Activated naive CD8-positive, alpha-beta T cell treated with anti-CD3 and anti-CD28 coated beads, Interleukin-2, amount 50 U/mL, for 24 hours (primary cell): ENCODE results near the gene POLR2H.

Experiments
- ATAC-seq: fragments of 150-1000 bp; cut with Tn5 transposase; one replicate; pipeline ENCODE4 v1.10.0; 2021
- DNase-seq: peaks from one replicate; pipeline ENCODE4 v3.0.0; 2021
- H3K27ac Mint-ChIP-seq: one replicate; pipeline ENCODE4 v1.8.0; 2021; ENCODE audit warnings: mild to moderate bottlenecking, mixed read lengths
- H3K27me3 Mint-ChIP-seq: one replicate; pipeline ENCODE4 v1.8.0; 2021; ENCODE audit warnings: mixed read lengths
- H3K36me3 Mint-ChIP-seq: one replicate; pipeline ENCODE4 v1.8.0; 2021; ENCODE audit warnings: low read depth, mixed read lengths
- H3K4me1 Mint-ChIP-seq: one replicate; pipeline ENCODE4 v1.8.0; 2021; ENCODE audit warnings: mixed read lengths
- H3K4me3 Mint-ChIP-seq: one replicate; pipeline ENCODE4 v1.8.0; 2021; ENCODE audit warnings: mild to moderate bottlenecking, moderate library complexity, mixed read lengths
- H3K9me3 Mint-ChIP-seq: one replicate; pipeline ENCODE4 v1.8.0; 2021; ENCODE audit warnings: mixed read lengths

Gene POLR2H

DNA sequence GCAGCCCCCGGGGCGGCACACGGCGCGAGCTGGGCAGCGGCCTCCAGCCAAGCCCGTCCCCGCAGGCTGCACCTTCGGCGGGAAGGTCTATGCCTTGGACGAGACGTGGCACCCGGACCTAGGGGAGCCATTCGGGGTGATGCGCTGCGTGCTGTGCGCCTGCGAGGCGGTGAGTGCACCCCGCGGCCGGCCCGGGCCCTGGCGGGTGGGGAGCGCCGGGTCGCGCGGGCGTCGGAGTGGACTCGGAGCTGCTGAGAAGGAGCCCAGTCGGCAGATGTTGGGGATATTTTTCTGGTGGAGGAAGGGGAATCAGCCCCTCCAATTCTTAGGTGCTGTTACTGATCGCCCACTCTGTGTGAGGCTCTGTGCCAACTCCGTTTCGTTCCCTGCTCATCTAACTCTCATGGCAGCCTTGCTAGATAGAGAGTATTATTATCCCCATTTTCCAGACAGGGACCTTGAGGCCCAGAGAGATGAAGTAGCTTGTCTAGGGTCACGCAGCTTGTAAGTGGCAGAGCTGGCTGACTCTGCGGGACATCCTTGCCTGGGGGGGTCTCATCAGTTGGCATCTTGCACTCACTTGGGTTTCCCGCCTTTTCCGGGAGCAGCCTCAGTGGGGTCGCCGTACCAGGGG lies 19.2 kb downstream of the POLR2H start:
- Mint-ChIP-seq H3K4me3 (peak overlapping the region; percentile 56), H3K27me3 (peaks cover 56% of the 10 kb centered on the region), H3K27ac (no peak overlapping the region), H3K36me3 (no peaks in the 10 kb centered on the region), H3K4me1 (peaks cover 6% of the 10 kb centered on the region), H3K9me3 (no peaks in the 10 kb centered on the region)
- ATAC-seq (no peak), DNase-seq (no peak)

DNA sequence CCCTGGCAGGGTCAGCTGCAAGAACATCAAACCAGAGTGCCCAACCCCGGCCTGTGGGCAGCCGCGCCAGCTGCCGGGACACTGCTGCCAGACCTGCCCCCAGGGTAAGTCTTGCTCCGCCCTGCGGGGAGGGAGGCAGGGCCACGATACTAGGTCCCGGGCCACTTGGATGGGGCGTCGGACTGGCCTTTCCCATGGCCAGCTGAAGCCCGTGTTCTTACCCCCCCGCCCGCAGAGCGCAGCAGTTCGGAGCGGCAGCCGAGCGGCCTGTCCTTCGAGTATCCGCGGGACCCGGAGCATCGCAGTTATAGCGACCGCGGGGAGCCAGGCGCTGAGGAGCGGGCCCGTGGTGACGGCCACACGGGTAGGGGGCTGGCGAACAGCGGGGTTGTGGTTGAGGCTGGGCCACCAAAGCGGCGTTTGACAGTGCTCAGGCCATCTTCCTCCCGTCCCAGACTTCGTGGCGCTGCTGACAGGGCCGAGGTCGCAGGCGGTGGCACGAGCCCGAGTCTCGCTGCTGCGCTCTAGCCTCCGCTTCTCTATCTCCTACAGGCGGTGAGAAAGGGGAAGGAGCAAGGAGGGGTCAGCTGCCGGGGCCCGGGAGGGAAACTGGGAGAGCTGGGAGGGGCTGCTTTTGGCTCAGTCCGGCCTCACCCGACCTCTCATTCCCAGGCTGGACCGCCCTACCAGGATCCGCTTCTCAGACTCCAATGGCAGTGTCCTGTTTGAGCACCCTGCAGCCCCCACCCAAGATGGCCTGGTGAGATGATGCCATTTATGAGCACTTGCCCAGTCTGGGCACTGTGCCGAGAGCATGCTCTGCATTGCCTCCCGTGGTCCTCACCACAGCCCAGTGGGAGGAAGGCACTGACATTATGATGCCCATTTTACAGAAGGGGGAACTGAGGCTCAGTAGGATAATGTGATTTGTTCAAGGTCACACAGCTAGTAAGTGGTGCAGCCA lies 20.0 kb downstream of the POLR2H start:
- DNase-seq (no peak), ATAC-seq (no peak)
- Mint-ChIP-seq H3K36me3 (no peaks in the 10 kb centered on the region), H3K4me1 (peaks cover 6% of the 10 kb centered on the region), H3K27me3 (peaks cover 54% of the 10 kb centered on the region), H3K27ac (no peak overlapping the region), H3K9me3 (no peaks in the 10 kb centered on the region), H3K4me3 (no peak overlapping the region)

DNA sequence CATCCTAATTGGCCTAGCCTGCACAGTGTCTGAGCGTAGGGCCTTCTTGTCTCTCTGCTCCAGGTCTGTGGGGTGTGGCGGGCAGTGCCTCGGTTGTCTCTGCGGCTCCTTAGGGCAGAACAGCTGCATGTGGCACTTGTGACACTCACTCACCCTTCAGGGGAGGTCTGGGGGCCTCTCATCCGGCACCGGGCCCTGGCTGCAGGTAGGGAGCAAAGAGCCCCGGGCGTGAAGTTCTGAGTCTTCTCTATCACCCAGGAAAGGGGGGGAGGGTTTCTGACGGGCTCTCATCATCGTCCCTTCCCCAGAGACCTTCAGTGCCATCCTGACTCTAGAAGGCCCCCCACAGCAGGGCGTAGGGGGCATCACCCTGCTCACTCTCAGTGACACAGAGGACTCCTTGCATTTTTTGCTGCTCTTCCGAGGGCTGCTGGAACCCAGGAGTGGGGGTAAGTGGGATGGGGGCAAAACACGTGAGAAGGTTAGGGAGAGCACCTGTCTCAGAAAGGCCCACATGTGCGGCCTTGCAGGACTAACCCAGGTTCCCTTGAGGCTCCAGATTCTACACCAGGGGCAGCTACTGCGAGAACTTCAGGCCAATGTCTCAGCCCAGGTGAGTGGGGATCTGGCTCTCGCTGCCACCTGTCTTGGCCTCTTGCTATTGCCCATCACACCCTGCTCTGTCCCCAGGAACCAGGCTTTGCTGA lies 21.0 kb downstream of the POLR2H start:
- Mint-ChIP-seq H3K4me3 (no peak overlapping the region), H3K36me3 (no peaks in the 10 kb centered on the region), H3K9me3 (no peaks in the 10 kb centered on the region), H3K4me1 (peaks cover 6% of the 10 kb centered on the region), H3K27ac (no peak overlapping the region), H3K27me3 (peaks cover 49% of the 10 kb centered on the region)
- DNase-seq (no peak), ATAC-seq (no peak)

DNA sequence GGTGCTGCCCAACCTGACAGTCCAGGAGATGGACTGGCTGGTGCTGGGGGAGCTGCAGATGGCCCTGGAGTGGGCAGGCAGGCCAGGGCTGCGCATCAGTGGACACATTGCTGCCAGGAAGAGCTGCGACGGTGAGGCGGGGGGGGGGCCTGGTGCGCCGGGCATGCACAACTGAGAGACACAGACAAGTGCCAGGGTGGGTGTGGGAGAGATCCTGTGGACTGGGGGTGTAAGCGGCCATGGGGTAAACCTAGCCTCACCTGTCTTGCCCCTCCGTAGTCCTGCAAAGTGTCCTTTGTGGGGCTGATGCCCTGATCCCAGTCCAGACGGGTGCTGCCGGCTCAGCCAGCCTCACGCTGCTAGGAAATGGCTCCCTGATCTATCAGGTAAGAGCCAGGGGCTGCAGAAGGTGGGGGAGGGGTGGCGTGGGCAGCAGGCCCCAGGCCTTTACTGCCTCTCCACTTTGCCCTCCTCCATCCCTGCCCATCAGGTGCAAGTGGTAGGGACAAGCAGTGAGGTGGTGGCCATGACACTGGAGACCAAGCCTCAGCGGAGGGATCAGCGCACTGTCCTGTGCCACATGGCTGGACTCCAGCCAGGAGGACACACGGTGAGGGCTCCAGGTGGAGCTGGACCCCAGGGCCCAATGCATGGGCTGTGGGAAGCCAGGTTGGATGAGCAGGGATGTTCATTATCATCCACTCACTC lies 21.7 kb downstream of the POLR2H start:
- Mint-ChIP-seq H3K36me3 (no peaks in the 10 kb centered on the region), H3K9me3 (no peaks in the 10 kb centered on the region), H3K4me3 (no peak overlapping the region), H3K4me1 (peaks cover 4% of the 10 kb centered on the region), H3K27me3 (peaks cover 45% of the 10 kb centered on the region), H3K27ac (no peak overlapping the region)
- ATAC-seq = no peak
- DNase-seq = no peak

DNA sequence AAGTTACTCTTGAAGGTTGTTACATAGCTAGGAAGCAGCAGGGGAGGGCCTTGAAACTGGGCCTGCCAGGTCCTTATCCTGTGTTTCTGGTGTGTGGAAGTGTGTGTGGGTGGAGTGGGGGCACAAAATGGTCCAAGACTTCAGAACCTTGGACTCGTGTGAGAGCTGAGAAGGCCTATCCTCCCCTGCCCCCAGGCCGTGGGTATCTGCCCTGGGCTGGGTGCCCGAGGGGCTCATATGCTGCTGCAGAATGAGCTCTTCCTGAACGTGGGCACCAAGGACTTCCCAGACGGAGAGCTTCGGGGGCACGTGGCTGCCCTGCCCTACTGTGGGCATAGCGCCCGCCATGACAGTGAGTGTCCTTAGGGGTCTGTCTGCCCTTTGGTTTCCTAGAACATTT lies 22.8 kb downstream of the POLR2H start:
- Mint-ChIP-seq H3K36me3 (no peaks in the 10 kb centered on the region), H3K4me3 (no peak overlapping the region), H3K9me3 (no peaks in the 10 kb centered on the region), H3K27me3 (peaks cover 38% of the 10 kb centered on the region), H3K27ac (no peak overlapping the region), H3K4me1 (peaks cover 2% of the 10 kb centered on the region)
- no peak for DNase-seq
- no peak for ATAC-seq

DNA sequence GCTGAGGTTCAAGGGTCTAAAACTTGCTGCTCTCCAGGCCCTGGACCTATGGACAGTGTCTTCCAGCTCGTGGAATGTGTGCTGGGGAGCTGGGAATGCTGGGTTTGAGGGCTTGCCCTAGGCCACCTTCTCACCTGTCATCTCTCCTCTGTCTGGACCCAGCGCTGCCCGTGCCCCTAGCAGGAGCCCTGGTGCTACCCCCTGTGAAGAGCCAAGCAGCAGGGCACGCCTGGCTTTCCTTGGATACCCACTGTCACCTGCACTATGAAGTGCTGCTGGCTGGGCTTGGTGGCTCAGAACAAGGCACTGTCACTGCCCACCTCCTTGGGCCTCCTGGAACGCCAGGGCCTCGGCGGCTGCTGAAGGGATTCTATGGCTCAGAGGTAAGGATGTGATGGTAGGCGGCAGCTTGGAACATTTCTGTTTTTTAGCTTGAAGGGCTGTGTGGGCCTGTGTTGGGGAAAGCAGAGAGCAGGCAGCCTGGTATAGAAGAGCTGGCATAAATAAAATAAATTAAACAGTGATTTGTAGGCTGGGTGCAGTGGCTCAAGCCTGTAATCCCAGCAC lies 23.4 kb downstream of the POLR2H start:
- no peak for DNase-seq
- peaks cover 39% of the 10 kb centered on the region for H3K27me3 Mint-ChIP-seq

DNA sequence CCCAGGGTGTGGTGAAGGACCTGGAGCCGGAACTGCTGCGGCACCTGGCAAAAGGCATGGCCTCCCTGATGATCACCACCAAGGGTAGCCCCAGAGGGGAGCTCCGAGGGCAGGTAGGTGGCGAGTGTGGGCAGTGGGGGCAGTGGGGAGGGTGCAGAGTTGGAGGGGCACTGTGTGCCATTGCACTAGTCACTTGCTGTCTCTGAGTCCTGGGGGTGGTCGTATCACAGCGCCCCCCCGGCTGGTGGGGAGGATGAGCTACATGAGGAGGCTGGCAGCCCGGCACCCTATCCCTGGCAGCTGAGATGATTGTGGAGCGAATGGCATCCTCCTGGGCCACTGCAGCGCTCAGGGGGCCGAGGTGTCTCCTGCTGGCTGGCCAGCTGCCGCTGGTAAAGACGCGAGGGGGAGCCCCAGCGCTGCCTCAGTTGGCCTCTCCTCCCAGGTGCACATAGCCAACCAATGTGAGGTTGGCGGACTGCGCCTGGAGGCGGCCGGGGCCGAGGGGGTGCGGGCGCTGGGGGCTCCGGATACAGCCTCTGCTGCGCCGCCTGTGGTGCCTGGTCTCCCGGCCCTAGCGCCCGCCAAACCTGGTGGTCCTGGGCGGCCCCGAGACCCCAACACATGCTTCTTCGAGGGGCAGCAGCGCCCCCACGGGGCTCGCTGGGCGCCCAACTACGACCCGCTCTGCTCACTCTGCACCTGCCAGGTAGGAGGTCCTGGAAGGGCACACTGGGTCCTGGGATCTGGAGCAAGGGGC lies 24.7 kb downstream of the POLR2H start:
- no peak overlapping the region for H3K4me3 Mint-ChIP-seq
- no peaks in the 10 kb centered on the region for H3K36me3 Mint-ChIP-seq
- H3K27me3 Mint-ChIP-seq = peaks cover 36% of the 10 kb centered on the region
- no peak for ATAC-seq
- no peaks in the 10 kb centered on the region for H3K4me1 Mint-ChIP-seq
- H3K27ac Mint-ChIP-seq = no peak overlapping the region
- no peak for DNase-seq
- H3K9me3 Mint-ChIP-seq = no peaks in the 10 kb centered on the region

More for the DNA sequence above, 23.4 kb downstream of the POLR2H start:
- Mint-ChIP-seq H3K4me3 (no peak overlapping the region), H3K4me1 (peaks cover 2% of the 10 kb centered on the region), H3K9me3 (no peaks in the 10 kb centered on the region), H3K36me3 (no peaks in the 10 kb centered on the region), H3K27ac (no peak overlapping the region)
- ATAC-seq = no peak

DNA sequence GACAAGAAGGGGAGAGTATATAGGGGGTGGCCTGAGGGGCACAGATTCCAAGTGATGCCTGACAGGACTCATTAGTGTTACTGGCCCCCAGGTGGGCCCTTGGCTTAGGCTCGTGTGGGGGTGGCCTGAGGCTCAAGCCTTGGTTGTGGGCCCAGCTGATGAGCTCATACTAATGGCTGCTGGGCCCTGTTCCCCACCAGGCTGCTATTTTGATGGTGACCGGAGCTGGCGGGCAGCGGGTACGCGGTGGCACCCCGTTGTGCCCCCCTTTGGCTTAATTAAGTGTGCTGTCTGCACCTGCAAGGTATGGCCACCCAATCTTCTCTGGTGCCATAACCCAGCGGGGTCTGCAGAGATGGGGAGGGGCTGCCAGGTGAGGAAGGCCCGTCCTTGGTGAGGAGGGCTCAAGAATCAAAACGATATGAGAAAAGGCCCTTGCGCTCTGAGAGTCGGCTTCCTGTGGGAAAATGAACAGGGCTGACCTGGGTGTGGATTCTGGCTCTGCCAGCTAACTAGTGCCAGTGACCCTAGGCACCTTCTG lies 25.7 kb downstream of the POLR2H start:
- ATAC-seq = no peak

DNA sequence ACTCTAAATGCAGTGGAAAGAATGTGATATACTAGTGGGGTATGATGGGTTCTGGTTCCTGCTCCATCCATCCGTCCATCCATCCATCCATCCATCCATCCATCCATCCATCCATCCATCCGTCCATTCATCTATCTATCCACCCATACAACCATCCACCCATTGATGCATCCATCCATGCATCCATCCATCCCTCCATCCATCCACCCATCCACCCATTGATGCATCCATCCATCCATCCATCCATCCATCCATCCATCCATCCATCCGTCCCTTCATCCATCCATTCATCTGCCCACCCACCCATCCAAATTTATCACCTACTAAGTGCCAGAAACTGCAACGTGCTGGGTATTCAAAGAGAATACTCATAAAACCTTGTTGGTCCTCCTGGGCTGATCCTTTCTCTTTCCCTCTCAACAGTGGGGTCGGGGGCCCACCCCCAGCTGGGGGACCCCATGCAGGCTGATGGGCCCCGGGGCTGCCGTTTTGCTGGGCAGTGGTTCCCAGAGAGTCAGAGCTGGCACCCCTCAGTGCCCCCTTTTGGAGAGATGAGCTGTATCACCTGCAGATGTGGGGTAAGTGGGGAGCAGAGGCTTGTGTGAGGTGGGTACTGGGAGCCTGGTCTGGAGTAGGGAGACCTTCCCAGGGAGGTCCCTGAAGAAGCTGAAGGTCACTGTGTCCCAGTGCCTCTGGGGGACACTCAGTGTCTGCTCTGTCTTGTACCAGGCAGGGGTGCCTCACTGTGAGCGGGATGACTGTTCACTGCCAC lies 26.8 kb downstream of the POLR2H start:
- DNase-seq (no peak), ATAC-seq (no peak)
- no peaks in the 10 kb centered on the region for H3K4me1 Mint-ChIP-seq
- H3K9me3 Mint-ChIP-seq = no peaks in the 10 kb centered on the region
- peaks cover 23% of the 10 kb centered on the region for H3K27me3 Mint-ChIP-seq
- H3K36me3 Mint-ChIP-seq = no peaks in the 10 kb centered on the region
- H3K4me3 Mint-ChIP-seq = no peak overlapping the region
- H3K27ac Mint-ChIP-seq = no peak overlapping the region

More for the DNA sequence above, 25.7 kb downstream of the POLR2H start:
- Mint-ChIP-seq H3K27ac (no peak overlapping the region), H3K36me3 (no peaks in the 10 kb centered on the region), H3K4me1 (no peaks in the 10 kb centered on the region), H3K4me3 (no peak overlapping the region), H3K9me3 (no peaks in the 10 kb centered on the region), H3K27me3 (peaks cover 31% of the 10 kb centered on the region)
- no peak for DNase-seq

DNA sequence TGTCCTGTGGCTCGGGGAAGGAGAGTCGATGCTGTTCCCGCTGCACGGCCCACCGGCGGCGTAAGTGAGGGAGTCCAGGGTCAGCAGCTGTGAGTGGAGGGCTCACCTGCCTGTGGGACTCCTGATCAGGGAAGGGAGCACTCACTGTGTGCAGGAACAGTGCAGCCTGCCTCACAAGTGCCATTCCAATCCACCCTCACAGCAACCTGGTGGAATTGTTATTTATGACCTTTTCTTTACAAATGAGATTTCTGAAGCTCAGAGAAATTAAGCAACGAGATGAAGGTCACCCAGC lies 27.4 kb downstream of the POLR2H start:
- Mint-ChIP-seq H3K4me3 (no peak overlapping the region), H3K4me1 (no peaks in the 10 kb centered on the region), H3K36me3 (no peaks in the 10 kb centered on the region), H3K27me3 (peaks cover 23% of the 10 kb centered on the region), H3K27ac (no peak overlapping the region), H3K9me3 (no peaks in the 10 kb centered on the region)
- DNase-seq (no peak), ATAC-seq (no peak)

DNA sequence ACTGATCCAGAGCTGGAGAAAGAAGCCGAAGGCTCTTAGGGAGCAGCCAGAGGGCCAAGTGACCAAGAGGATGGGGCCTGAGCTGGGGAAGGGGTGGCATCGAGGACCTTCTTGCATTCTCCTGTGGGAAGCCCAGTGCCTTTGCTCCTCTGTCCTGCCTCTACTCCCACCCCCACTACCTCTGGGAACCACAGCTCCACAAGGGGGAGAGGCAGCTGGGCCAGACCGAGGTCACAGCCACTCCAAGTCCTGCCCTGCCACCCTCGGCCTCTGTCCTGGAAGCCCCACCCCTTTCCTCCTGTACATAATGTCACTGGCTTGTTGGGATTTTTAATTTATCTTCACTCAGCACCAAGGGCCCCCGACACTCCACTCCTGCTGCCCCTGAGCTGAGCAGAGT lies 27.9 kb downstream of the POLR2H start:
- ATAC-seq (no peak), DNase-seq (no peak)
- Mint-ChIP-seq H3K27me3 (peaks cover 23% of the 10 kb centered on the region), H3K36me3 (no peaks in the 10 kb centered on the region), H3K4me1 (no peaks in the 10 kb centered on the region), H3K9me3 (no peaks in the 10 kb centered on the region), H3K27ac (no peak overlapping the region), H3K4me3 (no peak overlapping the region)

DNA sequence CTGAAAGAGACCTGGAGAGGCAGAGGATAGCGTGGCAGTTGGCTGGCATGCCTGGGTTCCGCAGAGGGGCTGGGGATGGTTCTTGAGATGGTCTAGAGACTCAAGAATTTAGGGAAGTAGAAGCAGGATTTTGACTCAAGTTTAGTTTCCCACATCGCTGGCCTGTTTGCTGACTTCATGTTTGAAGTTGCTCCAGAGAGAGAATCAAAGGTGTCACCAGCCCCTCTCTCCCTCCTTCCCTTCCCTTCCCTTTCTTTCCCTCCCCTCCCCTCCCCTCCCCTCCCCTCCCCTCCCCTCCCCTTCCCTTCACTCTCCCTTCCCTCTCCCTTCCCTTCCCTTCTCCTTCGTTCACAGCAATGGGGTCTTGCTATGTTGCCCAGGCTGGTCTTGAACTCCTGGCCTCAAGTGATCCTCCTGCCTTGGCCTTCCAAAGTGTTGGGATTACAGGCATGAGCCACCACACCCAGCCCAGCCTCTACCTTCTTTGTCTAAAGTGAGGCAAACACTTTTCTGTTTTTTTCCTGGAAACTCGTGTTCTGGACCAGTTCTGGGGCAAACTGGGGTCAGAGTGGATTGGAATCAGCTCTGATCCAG lies 28.5 kb downstream of the POLR2H start:
- Mint-ChIP-seq H3K27ac (no peak overlapping the region), H3K9me3 (no peaks in the 10 kb centered on the region), H3K4me3 (no peak overlapping the region), H3K27me3 (peaks cover 23% of the 10 kb centered on the region), H3K4me1 (no peaks in the 10 kb centered on the region), H3K36me3 (no peaks in the 10 kb centered on the region)
- no peak for ATAC-seq
- DNase-seq = no peak

DNA sequence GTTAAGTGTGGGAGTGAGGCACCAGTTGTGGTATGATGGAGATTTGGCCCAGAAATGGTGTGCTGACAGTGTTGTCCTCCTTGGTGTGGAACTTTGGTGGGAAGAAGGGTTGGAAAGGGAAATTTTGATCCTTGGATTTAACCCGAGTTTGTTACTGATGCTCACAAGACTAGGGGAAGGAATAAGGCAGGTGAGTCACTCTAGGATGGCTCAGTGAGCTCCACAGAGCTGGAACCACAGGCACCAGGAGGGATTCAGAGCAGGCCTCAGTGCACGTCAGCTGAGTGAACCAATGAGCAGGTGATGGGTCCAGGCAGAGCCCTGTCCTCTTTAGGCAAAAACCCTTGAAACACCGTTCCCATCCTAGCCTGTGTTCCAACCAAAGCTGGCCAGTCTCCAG lies 29.8 kb downstream of the POLR2H start:
- Mint-ChIP-seq H3K27me3 (peaks cover 18% of the 10 kb centered on the region), H3K9me3 (no peaks in the 10 kb centered on the region), H3K4me3 (no peak overlapping the region), H3K4me1 (no peaks in the 10 kb centered on the region), H3K36me3 (no peaks in the 10 kb centered on the region), H3K27ac (no peak overlapping the region)
- no peak for ATAC-seq
- DNase-seq = no peak
